Measurements from ENCODE around the gene PPIAL4G.
"Not testable (repeated sequence)": the region's sequence is repeated elsewhere in the genome, so short reads cannot be mapped to it uniquely, and the experiment has no call there.

DNA sequence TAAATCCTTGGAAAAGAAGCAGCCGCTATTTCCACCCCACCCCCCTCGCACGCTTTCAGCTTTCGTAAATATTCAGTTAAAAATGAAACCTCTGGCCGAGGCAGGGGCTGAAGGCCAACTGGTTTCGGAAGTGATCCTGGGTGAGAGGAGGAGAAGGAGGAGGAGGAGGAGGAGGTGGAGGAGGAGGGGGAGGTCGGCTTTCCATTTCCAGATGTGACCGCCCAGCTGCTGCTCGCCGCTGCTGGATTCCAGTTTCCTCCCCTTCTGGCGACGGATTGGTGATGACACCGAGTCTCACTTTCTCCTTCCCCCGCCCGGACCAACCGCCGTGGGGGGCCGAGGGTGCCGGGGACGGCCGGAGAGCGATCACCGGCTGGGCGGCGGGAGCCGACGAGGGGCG, 23.4 kb downstream of the PPIAL4G start:
- TF ChIP-seq YY1 (IDR thresholded peaks at IDR 0.05; ENCODE audit: insufficient read depth, insufficient read length); SUZ12 (IDR thresholded peaks at IDR 0.05; ENCODE audit: extremely low read depth, insufficient read depth, insufficient read length): not testable (repeated sequence)

Measured in NT2/D1 (cell line).